Natural killer cell (primary cell): ENCODE data around the gene GRM5. TPM values are rescaled to one million over a fixed set of nuclear protein-coding genes. Genes with fewer than 3 reads are reported as not detected.

Experiments used
- ATAC-seq, 3 donors: fragments of 150-1000 bp in 2 of 3; fragments of 200-7000 bp in 1 of 3; cut with Tn5 transposase; 1 replicate in 1 of 3; 2 replicates in 2 of 3; pipeline ENCODE4 v1.10.0; 2021; ENCODE audit warnings: mild to moderate bottlenecking in 2 of 3, moderate library complexity in 2 of 3
- DNase-seq, 2 donors: peaks; one replicate each; pipeline versions ENCODE4 v3.0.0 to v3.0.0-alpha.2; 2013 to 2021; ENCODE audit warnings: mixed read lengths in 1 of 2
- H3K27ac ChIP-seq: one replicate; pipeline ENCODE4 v1.5.1; 2013; ENCODE audit warnings: mild to moderate bottlenecking, low read length
- H3K27me3 ChIP-seq: one replicate; pipeline ENCODE4 v1.6.1; 2013; ENCODE audit warnings: low read length; ENCODE audit not compliant: control insufficient read depth, insufficient read depth
- H3K36me3 ChIP-seq: one replicate; pipeline ENCODE4 v1.6.1; 2013; ENCODE audit warnings: low read length; ENCODE audit not compliant: control insufficient read depth, insufficient read depth
- H3K4me1 ChIP-seq: one replicate; pipeline ENCODE4 v1.6.1; 2013; ENCODE audit warnings: low read length; ENCODE audit not compliant: control insufficient read depth, insufficient read depth
- H3K4me3 ChIP-seq: one replicate; pipeline ENCODE4 v1.5.1; 2013; ENCODE audit warnings: low read length
- H3K9me3 ChIP-seq: one replicate; pipeline ENCODE4 v1.6.1; 2013; ENCODE audit warnings: low read length; ENCODE audit not compliant: control insufficient read depth, insufficient read depth
- H3K27ac Mint-ChIP-seq, 2 donors: one replicate each; pipeline ENCODE4 v1.8.0; 2022; ENCODE audit warnings: mild to moderate bottlenecking in 2 of 2, mixed read lengths in 2 of 2, moderate library complexity in 1 of 2
- H3K27me3 Mint-ChIP-seq, 2 donors: one replicate each; pipeline ENCODE4 v1.8.0; 2022; ENCODE audit warnings: low read depth in 2 of 2, mixed read lengths in 2 of 2
- H3K36me3 Mint-ChIP-seq: one replicate; pipeline ENCODE4 v1.8.0; 2022; ENCODE audit warnings: mixed read lengths
- H3K4me1 Mint-ChIP-seq, 2 donors: one replicate each; pipeline ENCODE4 v1.8.0; 2022; ENCODE audit warnings: mixed read lengths in 2 of 2
- H3K4me3 Mint-ChIP-seq: one replicate; pipeline ENCODE4 v1.8.0; 2022; ENCODE audit warnings: mild to moderate bottlenecking, moderate library complexity, mixed read lengths
- H3K9me3 Mint-ChIP-seq, 2 donors: one replicate each; pipeline ENCODE4 v1.8.0; 2022; ENCODE audit warnings: mixed read lengths in 2 of 2
- CTCF ChIP-seq: fragments of 200-600 bp; IDR thresholded peaks from one replicate; pipeline ENCODE4 v1.8.0; 2022; ENCODE audit warnings: antibody characterized with exemption
- WGBS: methylation state at CpG from one replicate; pipeline ENCODE4 v1.1.7; 2013; ENCODE audit warnings: missing lambda C conversion rate; ENCODE audit not compliant: insufficient coverage; 5-methylcytosine and 5-hydroxymethylcytosine counted together
- intact Hi-C: fragments of 100-400 bp; cut with micrococcal nuclease; formaldehyde crosslinking; loops from one replicate; pipeline ENCODE4 v1.14.2; 2022
- total RNA-seq, 4 donors: library from RNA; stranded (reverse); fragments of 120-200 nt in 1 of 4; gene quantifications; one replicate each; pipeline versions ENCODE4 v1.2.3 to v1.2.4, GENCODE V29; 2013 to 2022

Gene GRM5
- total RNA-seq, 3 donors from 2014 or later (not counting 1 experiment from before 2014, with no cell fraction given), result not detected

GRCh38 chr11:88644724-88645123, 421.1 kb downstream of the GRM5 start:
- Mint-ChIP-seq H3K9me3 (peaks cover 0 to 6% of the 10 kb centered on the region in 2 donors), H3K4me1 (no peaks in the 10 kb centered on the region), H3K27ac (no peak overlapping the region), H3K27me3 (no peaks in the 10 kb centered on the region), H3K4me3 (no peak overlapping the region), H3K36me3 (no peaks in the 10 kb centered on the region)
- Histone ChIP-seq H3K36me3 (no peaks in the 10 kb centered on the region), H3K9me3 (no peaks in the 10 kb centered on the region), H3K4me3 (no peak overlapping the region), H3K27me3 (no peaks in the 10 kb centered on the region), H3K4me1 (no peaks in the 10 kb centered on the region), H3K27ac (no peak overlapping the region)
- ATAC-seq (no peak), DNase-seq (no peak)
- intact Hi-C loops, result no loop called here
- no peak for TF ChIP-seq CTCF

GRCh38 chr11:88632163-88632562, 433.6 kb downstream of the GRM5 start:
- H3K9me3 ChIP-seq, result no peaks in the 10 kb centered on the region
- 81% methylated on average over 4 of the region's 4 CpGs for whole genome bisulfite sequencing
- H3K4me3 ChIP-seq, result no peak overlapping the region
- H3K4me3 Mint-ChIP-seq, result no peak overlapping the region
- DNase-seq (no peak), ATAC-seq (no peak)
- TF ChIP-seq CTCF, result no peak
- H3K4me1 ChIP-seq, result no peaks in the 10 kb centered on the region
- H3K27ac Mint-ChIP-seq, result no peak overlapping the region
- no peaks in the 10 kb centered on the region for H3K27me3 Mint-ChIP-seq
- intact Hi-C loops, result no loop called here
- no peaks in the 10 kb centered on the region for H3K36me3 ChIP-seq
- H3K9me3 Mint-ChIP-seq, result peaks cover 0 to 6% of the 10 kb centered on the region in 2 donors
- H3K27ac ChIP-seq, result no peak overlapping the region
- no peaks in the 10 kb centered on the region for H3K4me1 Mint-ChIP-seq
- no peaks in the 10 kb centered on the region for H3K36me3 Mint-ChIP-seq
- no peaks in the 10 kb centered on the region for H3K27me3 ChIP-seq

GRCh38 chr11:88631497-88631896, 434.3 kb downstream of the GRM5 start:
- ATAC-seq (no peak), DNase-seq (no peak)
- Histone ChIP-seq H3K27me3 (no peaks in the 10 kb centered on the region), H3K4me1 (no peaks in the 10 kb centered on the region), H3K27ac (no peak overlapping the region), H3K4me3 (no peak overlapping the region), H3K9me3 (no peaks in the 10 kb centered on the region), H3K36me3 (no peaks in the 10 kb centered on the region)
- Mint-ChIP-seq H3K27me3 (no peaks in the 10 kb centered on the region), H3K9me3 (peaks cover 0 to 6% of the 10 kb centered on the region in 2 donors), H3K27ac (no peak overlapping the region), H3K36me3 (no peaks in the 10 kb centered on the region), H3K4me3 (no peak overlapping the region), H3K4me1 (no peaks in the 10 kb centered on the region)
- intact Hi-C loops, result no loop called here
- TF ChIP-seq CTCF, result no peak
- WGBS, result 43% methylated on average over 1 of the region's 1 CpG

GRCh38 chr11:88629496-88629895, 436.3 kb downstream of the GRM5 start:
- WGBS, result 81% methylated on average over 2 of the region's 2 CpGs
- Histone ChIP-seq H3K36me3 (no peaks in the 10 kb centered on the region), H3K27ac (no peak overlapping the region), H3K4me3 (no peak overlapping the region), H3K4me1 (no peaks in the 10 kb centered on the region), H3K9me3 (no peaks in the 10 kb centered on the region), H3K27me3 (no peaks in the 10 kb centered on the region)
- no peak for TF ChIP-seq CTCF
- Mint-ChIP-seq H3K36me3 (no peaks in the 10 kb centered on the region), H3K4me3 (no peak overlapping the region), H3K27ac (no peak overlapping the region), H3K9me3 (peaks cover 0 to 6% of the 10 kb centered on the region in 2 donors), H3K4me1 (no peaks in the 10 kb centered on the region), H3K27me3 (no peaks in the 10 kb centered on the region)
- DNase-seq (no peak), ATAC-seq (no peak)
- intact Hi-C loops, result no loop called here
